Liver (tissue), 9 donors: ENCODE measurements around the gene CA5A. TPM values are rescaled to one million over a fixed set of nuclear protein-coding genes. Genes with fewer than 3 reads are reported as not detected.

ENCODE experiments used
- DNase-seq: peaks from one replicate; pipeline ENCODE4 v3.0.0-alpha.2; 2017; ENCODE audit warnings: low spot score
- H3K27ac ChIP-seq, 2 donors: one replicate each; pipeline ENCODE4 v1.7.0; 2013; ENCODE audit warnings: inconsistent platforms in 2 of 2, low read length in 2 of 2, control low read depth in 1 of 2, low read depth in 1 of 2, mild to moderate bottlenecking in 1 of 2
- H3K27me3 ChIP-seq, 4 donors: one replicate each; pipeline versions ENCODE4 v1.6.1 to v1.7.0; 2013; ENCODE audit warnings: low read length in 3 of 4, inconsistent platforms in 1 of 4, mild to moderate bottlenecking in 1 of 4, moderate library complexity in 1 of 4; ENCODE audit not compliant: control insufficient read depth in 4 of 4, insufficient read depth in 4 of 4
- H3K36me3 ChIP-seq, 4 donors: one replicate each; pipeline versions ENCODE4 v1.6.1 to v1.7.0; 2013; ENCODE audit warnings: low read length in 3 of 4, mild to moderate bottlenecking in 3 of 4, low read depth in 1 of 4, moderate library complexity in 1 of 4; ENCODE audit not compliant: control insufficient read depth in 4 of 4, insufficient read depth in 3 of 4
- H3K4me1 ChIP-seq, 4 donors: one replicate each; pipeline versions ENCODE4 v1.6.1 to v1.7.0; 2013; ENCODE audit warnings: low read length in 3 of 4, mild to moderate bottlenecking in 3 of 4, moderate library complexity in 1 of 4; ENCODE audit not compliant: control insufficient read depth in 4 of 4, insufficient read depth in 4 of 4
- H3K4me3 ChIP-seq, 3 donors: one replicate each; pipeline versions ENCODE4 v1.6.1 to v1.7.0; 2013; ENCODE audit warnings: low read length in 3 of 3, control low read depth in 1 of 3, low read depth in 1 of 3, mild to moderate bottlenecking in 1 of 3
- H3K9ac ChIP-seq, 2 donors: one replicate each; pipeline ENCODE4 v1.7.0; 2013; ENCODE audit warnings: low read length in 2 of 2, mild to moderate bottlenecking in 2 of 2, moderate library complexity in 2 of 2, control low read depth in 1 of 2, low read depth in 1 of 2
- H3K9me3 ChIP-seq, 4 donors: one replicate each; pipeline versions ENCODE4 v1.6.1 to v1.7.0; 2013; ENCODE audit warnings: low read length in 3 of 4; ENCODE audit not compliant: control insufficient read depth in 4 of 4
- EGR1 ChIP-seq, 2 donors: IDR thresholded peaks; 2 replicates each; pipeline ENCODE4 v1.6.1; 2016 to 2018; ENCODE audit warnings: antibody characterized with exemption in 2 of 2, low read depth in 2 of 2
- FOXA1 ChIP-seq: IDR thresholded peaks from 2 replicates; pipeline ENCODE4 v1.6.1; 2016; ENCODE audit warnings: antibody characterized with exemption
- FOXA2 ChIP-seq: IDR thresholded peaks from 2 replicates; pipeline ENCODE4 v1.6.1; 2016; ENCODE audit warnings: antibody characterized with exemption
- GABPA ChIP-seq, 2 donors: IDR thresholded peaks in 1 of 2; conservative IDR thresholded peaks in 1 of 2; 2 replicates each; pipeline ENCODE4 v1.6.1; 2016; ENCODE audit warnings: antibody characterized with exemption in 2 of 2, mild to moderate bottlenecking in 1 of 2, moderate library complexity in 1 of 2
- HNF4A ChIP-seq, 2 donors: conservative IDR thresholded peaks; 2 replicates each; pipeline ENCODE4 v1.6.1; 2016; ENCODE audit warnings: antibody characterized with exemption in 2 of 2, mild to moderate bottlenecking in 2 of 2
- HNF4G ChIP-seq: IDR thresholded peaks from 2 replicates; pipeline ENCODE4 v1.6.1; 2016; ENCODE audit warnings: antibody characterized with exemption
- JUND ChIP-seq, 2 donors: IDR thresholded peaks; 2 replicates each; pipeline ENCODE4 v1.6.1; 2016; ENCODE audit warnings: antibody characterized with exemption in 2 of 2
- NR2F2 ChIP-seq: IDR thresholded peaks from 2 replicates; pipeline ENCODE4 v1.6.1; 2016; ENCODE audit warnings: antibody characterized with exemption
- RAD21 ChIP-seq, 2 donors: IDR thresholded peaks; 2 replicates each; pipeline ENCODE4 v1.6.1; 2016; ENCODE audit warnings: antibody characterized with exemption in 2 of 2, mild to moderate bottlenecking in 2 of 2
- RXRA ChIP-seq, 2 donors: IDR thresholded peaks; 2 replicates each; pipeline ENCODE4 v1.6.1; 2017 to 2018; ENCODE audit warnings: antibody characterized with exemption in 2 of 2, mild to moderate bottlenecking in 1 of 2
- TAF1 ChIP-seq: conservative IDR thresholded peaks from 2 replicates; pipeline ENCODE4 v1.6.1; 2016; ENCODE audit warnings: antibody characterized with exemption, mild to moderate bottlenecking
- YY1 ChIP-seq: IDR thresholded peaks from 2 replicates; pipeline ENCODE4 v1.6.1; 2016; ENCODE audit warnings: antibody characterized with exemption, mild to moderate bottlenecking
- WGBS: extraction: QIAGEN DNeasy Blood & Tissue Kit; methylation state at CpG from one replicate; pipeline ENCODE4 v1.1.7; 2013; 5-methylcytosine and 5-hydroxymethylcytosine counted together
- polyA plus RNA-seq, 2 donors: library from polyadenylated mRNA; stranded (reverse) in 1 of 2; unstranded in 1 of 2; fragments of 200-250 nt in 1 of 2; fragments of >200 nt in 1 of 2; fragmentation: Nextera tagmentation in 1 of 2; extraction: Ambion mirVana in 1 of 2; gene quantifications; one replicate each; pipeline versions ENCODE4 v1.2.1 to v1.2.3, GENCODE V29; 2013 to 2015
- total RNA-seq, 2 donors: library from RNA; depleted of rRNA; stranded (reverse); fragments of >200 nt; gene quantifications; one replicate each; pipeline ENCODE4 v1.2.3, GENCODE V29; 2014
- TF ChIP-seq, protein P1 (sequence below): IDR thresholded peaks from 2 replicates; pipeline ENCODE4 v1.6.1; 2016; ENCODE audit warnings: antibody characterized with exemption
- TF ChIP-seq, protein P2 (sequence below): IDR thresholded peaks from 2 replicates; pipeline ENCODE4 v1.6.1; 2016; ENCODE audit warnings: antibody characterized with exemption
- TF ChIP-seq, protein P3 (sequence below): IDR thresholded peaks from 2 replicates; pipeline ENCODE4 v1.6.1; 2016; ENCODE audit warnings: antibody characterized with exemption, mild to moderate bottlenecking
- TF ChIP-seq, protein P4 (sequence below): IDR thresholded peaks from 2 replicates; pipeline ENCODE4 v1.6.1; 2016; ENCODE audit warnings: antibody characterized with exemption
- donor health status: healthy.
- donor health status: healthy.
- donor health status: healthy.
- donor health status: healthy.
- donor health status: healthy.

CA5A gene
- total and polyA plus RNA-seq, 4 donors, result 12.3 to 66.8 (median 33.6) TPM

DNA sequence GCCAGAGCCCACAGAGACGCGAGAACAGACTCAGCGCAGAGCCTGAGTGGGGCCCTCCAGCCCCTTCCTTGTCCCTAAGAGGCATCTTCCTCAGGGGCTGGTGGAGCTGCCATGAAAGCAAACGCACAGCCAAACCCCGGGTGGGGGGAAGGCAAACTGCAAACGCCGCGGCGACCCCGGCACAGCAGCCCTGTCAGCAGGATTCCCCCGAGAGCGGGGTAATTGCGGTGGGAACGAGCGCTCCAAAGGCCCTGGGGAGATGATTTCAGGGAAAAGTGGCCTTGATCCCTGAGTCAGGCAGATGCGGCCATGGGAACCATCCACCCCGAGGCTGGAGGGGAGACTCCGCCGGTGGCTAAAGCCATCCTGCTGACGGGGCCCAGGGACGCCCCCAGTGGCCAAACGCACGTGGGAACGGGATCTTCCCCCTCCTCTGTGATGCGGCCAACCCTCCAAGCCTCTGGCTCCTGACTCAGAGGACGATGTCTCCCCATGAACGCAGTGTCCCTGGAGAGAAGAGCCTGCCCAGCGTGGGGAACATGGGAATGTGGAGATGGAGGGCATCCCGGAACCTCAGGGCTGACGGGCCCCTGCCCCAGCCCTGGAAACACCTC is 92.1 kb downstream of the CA5A start (continued):
- TF ChIP-seq, protein P1, sequence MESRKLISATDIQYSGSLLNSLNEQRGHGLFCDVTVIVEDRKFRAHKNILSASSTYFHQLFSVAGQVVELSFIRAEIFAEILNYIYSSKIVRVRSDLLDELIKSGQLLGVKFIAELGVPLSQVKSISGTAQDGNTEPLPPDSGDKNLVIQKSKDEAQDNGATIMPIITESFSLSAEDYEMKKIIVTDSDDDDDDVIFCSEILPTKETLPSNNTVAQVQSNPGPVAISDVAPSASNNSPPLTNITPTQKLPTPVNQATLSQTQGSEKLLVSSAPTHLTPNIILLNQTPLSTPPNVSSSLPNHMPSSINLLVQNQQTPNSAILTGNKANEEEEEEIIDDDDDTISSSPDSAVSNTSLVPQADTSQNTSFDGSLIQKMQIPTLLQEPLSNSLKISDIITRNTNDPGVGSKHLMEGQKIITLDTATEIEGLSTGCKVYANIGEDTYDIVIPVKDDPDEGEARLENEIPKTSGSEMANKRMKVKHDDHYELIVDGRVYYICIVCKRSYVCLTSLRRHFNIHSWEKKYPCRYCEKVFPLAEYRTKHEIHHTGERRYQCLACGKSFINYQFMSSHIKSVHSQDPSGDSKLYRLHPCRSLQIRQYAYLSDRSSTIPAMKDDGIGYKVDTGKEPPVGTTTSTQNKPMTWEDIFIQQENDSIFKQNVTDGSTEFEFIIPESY, result no peak

DNA sequence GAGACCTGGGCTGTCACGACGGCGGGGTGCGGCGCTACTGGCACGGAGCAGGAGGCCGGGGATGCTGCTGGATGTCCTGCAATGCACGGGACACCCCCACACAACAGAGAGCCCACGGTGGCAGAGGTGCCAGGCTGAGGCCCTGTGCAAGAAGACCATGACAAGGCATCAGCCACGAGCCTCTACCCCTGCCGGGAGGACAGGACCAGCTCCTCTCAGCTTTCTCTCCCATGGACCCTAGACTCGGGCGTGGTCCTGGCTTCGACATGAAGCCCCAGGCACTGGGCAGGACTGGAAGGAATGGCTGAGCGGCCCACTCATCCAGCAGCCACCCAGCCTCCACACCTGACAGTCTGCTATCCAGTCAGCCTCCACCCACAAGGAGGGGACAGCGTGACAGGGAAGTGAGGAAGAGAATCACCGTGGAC is 92.6 kb downstream of the CA5A start:
- H3K27me3 ChIP-seq, result no peaks in the 10 kb centered on the region
- no peak for DNase-seq
- TF ChIP-seq FOXA1, result no peak
- no peak for TF ChIP-seq JUND (IDR thresholded peaks at IDR 0.05)
- no peak for TF ChIP-seq RAD21 (IDR thresholded peaks at IDR 0.05)
- TF ChIP-seq RXRA (IDR thresholded peaks at IDR 0.05), result no peak
- no peak for TF ChIP-seq FOXA2
- no peak for TF ChIP-seq GABPA (IDR thresholded peaks at IDR 0.05 in 1 of 2, conservative IDR thresholded peaks at IDR 0.05 in 1 of 2)
- no peak for TF ChIP-seq NR2F2
- no peak for TF ChIP-seq EGR1 (IDR thresholded peaks at IDR 0.05; ENCODE audit: low read depth in 2 of 2)
- TF ChIP-seq, protein P2, sequence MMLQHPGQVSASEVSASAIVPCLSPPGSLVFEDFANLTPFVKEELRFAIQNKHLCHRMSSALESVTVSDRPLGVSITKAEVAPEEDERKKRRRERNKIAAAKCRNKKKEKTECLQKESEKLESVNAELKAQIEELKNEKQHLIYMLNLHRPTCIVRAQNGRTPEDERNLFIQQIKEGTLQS, result no peak
- no peak for TF ChIP-seq YY1
- no peak for TF ChIP-seq TAF1
- TF ChIP-seq HNF4A (conservative IDR thresholded peaks at IDR 0.05), result no peak
- TF ChIP-seq, protein P3, sequence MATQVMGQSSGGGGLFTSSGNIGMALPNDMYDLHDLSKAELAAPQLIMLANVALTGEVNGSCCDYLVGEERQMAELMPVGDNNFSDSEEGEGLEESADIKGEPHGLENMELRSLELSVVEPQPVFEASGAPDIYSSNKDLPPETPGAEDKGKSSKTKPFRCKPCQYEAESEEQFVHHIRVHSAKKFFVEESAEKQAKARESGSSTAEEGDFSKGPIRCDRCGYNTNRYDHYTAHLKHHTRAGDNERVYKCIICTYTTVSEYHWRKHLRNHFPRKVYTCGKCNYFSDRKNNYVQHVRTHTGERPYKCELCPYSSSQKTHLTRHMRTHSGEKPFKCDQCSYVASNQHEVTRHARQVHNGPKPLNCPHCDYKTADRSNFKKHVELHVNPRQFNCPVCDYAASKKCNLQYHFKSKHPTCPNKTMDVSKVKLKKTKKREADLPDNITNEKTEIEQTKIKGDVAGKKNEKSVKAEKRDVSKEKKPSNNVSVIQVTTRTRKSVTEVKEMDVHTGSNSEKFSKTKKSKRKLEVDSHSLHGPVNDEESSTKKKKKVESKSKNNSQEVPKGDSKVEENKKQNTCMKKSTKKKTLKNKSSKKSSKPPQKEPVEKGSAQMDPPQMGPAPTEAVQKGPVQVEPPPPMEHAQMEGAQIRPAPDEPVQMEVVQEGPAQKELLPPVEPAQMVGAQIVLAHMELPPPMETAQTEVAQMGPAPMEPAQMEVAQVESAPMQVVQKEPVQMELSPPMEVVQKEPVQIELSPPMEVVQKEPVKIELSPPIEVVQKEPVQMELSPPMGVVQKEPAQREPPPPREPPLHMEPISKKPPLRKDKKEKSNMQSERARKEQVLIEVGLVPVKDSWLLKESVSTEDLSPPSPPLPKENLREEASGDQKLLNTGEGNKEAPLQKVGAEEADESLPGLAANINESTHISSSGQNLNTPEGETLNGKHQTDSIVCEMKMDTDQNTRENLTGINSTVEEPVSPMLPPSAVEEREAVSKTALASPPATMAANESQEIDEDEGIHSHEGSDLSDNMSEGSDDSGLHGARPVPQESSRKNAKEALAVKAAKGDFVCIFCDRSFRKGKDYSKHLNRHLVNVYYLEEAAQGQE, result no peak
- TF ChIP-seq, protein P1, result no peak
- TF ChIP-seq HNF4G, result no peak
- TF ChIP-seq, protein P4, sequence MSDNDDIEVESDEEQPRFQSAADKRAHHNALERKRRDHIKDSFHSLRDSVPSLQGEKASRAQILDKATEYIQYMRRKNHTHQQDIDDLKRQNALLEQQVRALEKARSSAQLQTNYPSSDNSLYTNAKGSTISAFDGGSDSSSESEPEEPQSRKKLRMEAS, result no peak
- H3K36me3 ChIP-seq, result peaks cover 0 to 2% (median 0%) of the 10 kb centered on the region in 4 donors
- peak overlapping the region; percentile 39 to 96 for H3K9ac ChIP-seq
- H3K4me3 ChIP-seq, result peak overlapping the region in 2 of 3 donors; percentile 55 to 78
- H3K9me3 ChIP-seq, result no peaks in the 10 kb centered on the region
- peaks cover 28 to 93% (median 78%) of the 10 kb centered on the region in 4 donors for H3K4me1 ChIP-seq
- WGBS, result 59% methylated on average over 17 of the region's 17 CpGs
- peak overlapping the region; percentile 69 to 94 for H3K27ac ChIP-seq
